Spleen (tissue), 7 donors: ENCODE measurements around the gene MPPE1.

Source experiments
- CTCF ChIP-seq, 11 experiments: fragments of 200-600 bp in 7 of 11; fragments of 450-650 bp in 4 of 11; sonication (generic) in 4 of 11; IDR thresholded peaks in 8 of 11; conservative IDR thresholded peaks in 3 of 11; 1 replicate in 7 of 11; 2 replicates in 4 of 11; pipeline versions ENCODE4 v1.4.0 to v1.8.0; 2016 to 2021; ENCODE audit warnings: antibody characterized with exemption in 11 of 11, inconsistent platforms in 4 of 11, mild to moderate bottlenecking in 1 of 11
- POLR2A ChIP-seq, 3 donors: fragments of 450-650 bp; IDR thresholded peaks; one replicate each; pipeline ENCODE4 v1.5.1; 2017; ENCODE audit warnings: antibody characterized with exemption in 3 of 3, mild to moderate bottlenecking in 1 of 3
- donor health status: DM: no; HTN: no; CAD: no; lungs with moderate emphysema.
- donor health status: DM: no; HTN: no; CAD: no.
- donor health status: DM: no; HTN: no; CAD: no.

GRCh38 chr18:11947214-11948191, 39.4 kb upstream of the MPPE1 start:
- peak in 1 of 3 donors; percentile 69 for TF ChIP-seq POLR2A (IDR thresholded peaks at IDR 0.05)
- TF ChIP-seq CTCF (IDR thresholded peaks at IDR 0.05 in 8 of 11, conservative IDR thresholded peaks at IDR 0.05 in 3 of 11) = peak in 3 of 11 experiments; percentile 15 to 28 (median 15)
